UCSD-AML1 (cell line): ENCODE results near the gene PEMT.
"Not testable (repeated sequence)": the region's sequence is repeated elsewhere in the genome, so short reads cannot be mapped to it uniquely, and the experiment has no call there.

Experiments used
- DNase-seq: peaks from one replicate; lab custom pipeline; 2025; ENCODE audit not compliant: unreplicated experiment; lab: John Stamatoyannopoulos, UW

The PEMT gene

GRCh38 chr17:17591355-17592298 is at the start of gene PEMT:
Gene PEMT, minus strand, starts transcription at chr17:17591708. Its CDS starts 82 bp downstream, at chr17:17591626.
- DNase-seq: peak; percentile 96

- not testable (repeated sequence) for DNase-seq
Observed at GRCh38 chr17:17639661-17640270, 48.3 kb upstream of the PEMT start.

- no peak for DNase-seq
Observed at GRCh38 chr17:17638467-17638866, 47.0 kb upstream of the PEMT start.

- DNase-seq: no peak
Observed at GRCh38 chr17:17636272-17636885, 44.9 kb upstream of the PEMT start.

GRCh38 chr17:17635537-17636271 is 44.2 kb upstream of the PEMT start:
- not testable (repeated sequence) for DNase-seq

- no peak for DNase-seq
Observed at GRCh38 chr17:17635126-17635525, 43.6 kb upstream of the PEMT start.

GRCh38 chr17:17633310-17633709 is 41.8 kb upstream of the PEMT start:
- no peak for DNase-seq

GRCh38 chr17:17632690-17633089 is 41.2 kb upstream of the PEMT start:
- not testable (repeated sequence) for DNase-seq

- no peak for DNase-seq
Observed at GRCh38 chr17:17628388-17629008, 37.0 kb upstream of the PEMT start.

- DNase-seq: no peak
Observed at GRCh38 chr17:17626840-17627239, 35.3 kb upstream of the PEMT start.

- DNase-seq: no peak
Observed at GRCh38 chr17:17626151-17626805, 34.8 kb upstream of the PEMT start.

GRCh38 chr17:17624741-17625140 is 33.2 kb upstream of the PEMT start:
- DNase-seq: no peak

GRCh38 chr17:17623904-17624303 is 32.4 kb upstream of the PEMT start:
- no peak for DNase-seq

- DNase-seq: no peak
Observed at GRCh38 chr17:17621254-17621653, 29.7 kb upstream of the PEMT start.

- peak; percentile 33 for DNase-seq
Observed at GRCh38 chr17:17613708-17614114, 22.2 kb upstream of the PEMT start.

- DNase-seq: no peak
Observed at GRCh38 chr17:17612085-17613022, 20.8 kb upstream of the PEMT start.

GRCh38 chr17:17609121-17609520 is 17.6 kb upstream of the PEMT start:
- DNase-seq: no peak

- DNase-seq: no peak
Observed at GRCh38 chr17:17606416-17607000, 15.0 kb upstream of the PEMT start.

- DNase-seq: no peak
Observed at GRCh38 chr17:17605729-17606088, 14.2 kb upstream of the PEMT start.
